ENCODE results near the gene TTLL11. TPM values are rescaled to one million over a fixed set of nuclear protein-coding genes. Genes with fewer than 3 reads are reported as not detected.

Gene TTLL11
- total and polyA plus RNA-seq, 2 experiments from 2014 or later = 0.57 to 1.4 TPM

DNA sequence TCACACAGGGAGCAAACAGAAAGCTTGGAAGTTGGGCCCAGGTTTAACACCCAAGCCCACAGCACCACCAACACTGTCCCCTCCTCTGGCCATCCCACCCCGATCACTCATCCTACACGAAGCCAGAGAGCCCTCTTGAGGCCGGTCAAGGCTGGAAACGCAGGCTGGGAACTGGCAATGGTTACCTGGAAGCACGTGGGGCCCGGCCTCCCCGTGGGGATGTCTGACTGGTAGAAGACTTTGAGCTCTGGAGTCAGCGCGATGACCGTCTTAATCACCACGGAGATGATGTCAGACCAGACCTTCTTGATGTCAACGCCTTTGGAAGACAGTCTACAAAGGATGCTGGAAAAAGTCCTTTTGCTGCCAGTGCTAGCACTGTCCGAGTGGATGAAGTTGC, 104.1 kb downstream of the TTLL11 start:
- Mint-ChIP-seq H3K27me3 (ENCODE audit: insufficient read depth, low read depth, poor library complexity) (no peaks in the 10 kb centered on the region), H3K36me3 (ENCODE audit: low read depth) (no peaks in the 10 kb centered on the region), H3K9me3 (no peaks in the 10 kb centered on the region), H3K4me1 (no peaks in the 10 kb centered on the region), H3K27ac (no peak overlapping the region), H3K4me3 (no peak overlapping the region)
- Histone ChIP-seq H4K20me1 (replicated peaks; ENCODE audit: insufficient read depth) (0 out of 2 replicates have a peak, but pooled peaks cover 3% of the 10 kb centered on the region), H3K4me3 (no peak overlapping the region), H3K4me1 (ENCODE audit: insufficient read depth) (no peaks in the 10 kb centered on the region), H2AFZ (no peak overlapping the region), H3K79me2 (replicated peaks; ENCODE audit: insufficient read depth) (no peaks in the 10 kb centered on the region), H3K27ac (ENCODE audit: low read depth) (no peak overlapping the region), H3F3A (replicated peaks; ENCODE audit: low read depth) (no peaks in the 10 kb centered on the region), H3K4me2 (no peak overlapping the region), H3K36me3 (ENCODE audit: insufficient read depth) (no peaks in the 10 kb centered on the region), H3K9me2 (ENCODE audit: insufficient read depth) (no peaks in the 10 kb centered on the region), H3K27me3 (ENCODE audit: insufficient read depth) (no peaks in the 10 kb centered on the region)
- DNase-seq (ENCODE audit: low spot score) (peak; percentile 83), ATAC-seq (peak; percentile 96)
- TF ChIP-seq, protein P1, sequence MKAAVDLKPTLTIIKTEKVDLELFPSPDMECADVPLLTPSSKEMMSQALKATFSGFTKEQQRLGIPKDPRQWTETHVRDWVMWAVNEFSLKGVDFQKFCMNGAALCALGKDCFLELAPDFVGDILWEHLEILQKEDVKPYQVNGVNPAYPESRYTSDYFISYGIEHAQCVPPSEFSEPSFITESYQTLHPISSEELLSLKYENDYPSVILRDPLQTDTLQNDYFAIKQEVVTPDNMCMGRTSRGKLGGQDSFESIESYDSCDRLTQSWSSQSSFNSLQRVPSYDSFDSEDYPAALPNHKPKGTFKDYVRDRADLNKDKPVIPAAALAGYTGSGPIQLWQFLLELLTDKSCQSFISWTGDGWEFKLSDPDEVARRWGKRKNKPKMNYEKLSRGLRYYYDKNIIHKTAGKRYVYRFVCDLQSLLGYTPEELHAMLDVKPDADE (IDR thresholded peaks at IDR 0.05) = no peak
- TF ChIP-seq POLR2AphosphoS5 (IDR thresholded peaks at IDR 0.05; ENCODE audit: low read depth) (no peak), ZNF114 (CRISPR knock-in tag; IDR thresholded peaks at IDR 0.05) (no peak), JUNB (IDR thresholded peaks at IDR 0.05; ENCODE audit: unreplicated experiment) (no peak), EZH2 (IDR thresholded peaks at IDR 0.05; ENCODE audit: low read depth, unreplicated experiment) (no peak), CREB1 (CRISPR knock-in tag; IDR thresholded peaks at IDR 0.05; ENCODE audit: low read depth) (no peak; the same call in 1 of the 2 replicates)
- TF ChIP-seq, protein P2, sequence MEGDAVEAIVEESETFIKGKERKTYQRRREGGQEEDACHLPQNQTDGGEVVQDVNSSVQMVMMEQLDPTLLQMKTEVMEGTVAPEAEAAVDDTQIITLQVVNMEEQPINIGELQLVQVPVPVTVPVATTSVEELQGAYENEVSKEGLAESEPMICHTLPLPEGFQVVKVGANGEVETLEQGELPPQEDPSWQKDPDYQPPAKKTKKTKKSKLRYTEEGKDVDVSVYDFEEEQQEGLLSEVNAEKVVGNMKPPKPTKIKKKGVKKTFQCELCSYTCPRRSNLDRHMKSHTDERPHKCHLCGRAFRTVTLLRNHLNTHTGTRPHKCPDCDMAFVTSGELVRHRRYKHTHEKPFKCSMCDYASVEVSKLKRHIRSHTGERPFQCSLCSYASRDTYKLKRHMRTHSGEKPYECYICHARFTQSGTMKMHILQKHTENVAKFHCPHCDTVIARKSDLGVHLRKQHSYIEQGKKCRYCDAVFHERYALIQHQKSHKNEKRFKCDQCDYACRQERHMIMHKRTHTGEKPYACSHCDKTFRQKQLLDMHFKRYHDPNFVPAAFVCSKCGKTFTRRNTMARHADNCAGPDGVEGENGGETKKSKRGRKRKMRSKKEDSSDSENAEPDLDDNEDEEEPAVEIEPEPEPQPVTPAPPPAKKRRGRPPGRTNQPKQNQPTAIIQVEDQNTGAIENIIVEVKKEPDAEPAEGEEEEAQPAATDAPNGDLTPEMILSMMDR (conservative IDR thresholded peaks at IDR 0.05; ENCODE audit: low read depth in 2 of 2) = peak; percentile 57 to 93

DNA sequence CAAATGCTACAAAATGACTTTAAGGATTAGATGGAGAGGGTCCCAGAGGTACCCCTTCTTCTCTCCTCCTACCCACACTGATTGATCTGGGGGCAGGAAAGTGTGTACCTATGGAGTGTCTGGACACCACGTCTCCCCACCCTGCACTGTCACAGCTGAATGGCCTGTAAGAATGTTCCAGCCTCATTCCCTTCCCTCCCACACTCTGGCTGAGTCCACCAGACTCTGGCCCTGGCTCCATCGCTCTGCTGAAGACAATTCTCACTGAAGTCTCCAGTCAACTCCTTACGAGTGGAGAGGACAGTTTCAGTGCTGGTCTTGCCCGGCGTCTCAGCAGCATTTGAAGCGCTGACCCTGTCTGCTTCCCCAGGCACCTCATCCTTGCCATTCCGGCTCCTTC, 105.8 kb downstream of the TTLL11 start:
- Mint-ChIP-seq H3K27me3 (ENCODE audit: insufficient read depth, low read depth, poor library complexity) (peaks cover 6% of the 10 kb centered on the region), H3K9me3 (no peaks in the 10 kb centered on the region), H3K36me3 (ENCODE audit: low read depth) (no peaks in the 10 kb centered on the region), H3K4me3 (no peak overlapping the region), H3K27ac (no peak overlapping the region), H3K4me1 (no peaks in the 10 kb centered on the region)
- no peak overlapping the region for H3K4me3 ChIP-seq
- H3F3A ChIP-seq (replicated peaks; ENCODE audit: low read depth) = no peaks in the 10 kb centered on the region
- H3K27me3 ChIP-seq (ENCODE audit: insufficient read depth) = no peaks in the 10 kb centered on the region
- H3K27ac ChIP-seq (ENCODE audit: low read depth) = no peak overlapping the region
- no peak overlapping the region for H2AFZ ChIP-seq
- no peaks in the 10 kb centered on the region for H3K4me1 ChIP-seq (ENCODE audit: insufficient read depth)
- ATAC-seq (no peak), DNase-seq (ENCODE audit: low spot score) (no peak)
- no peaks in the 10 kb centered on the region for H3K9me2 ChIP-seq (ENCODE audit: insufficient read depth)
- H3K79me2 ChIP-seq (replicated peaks; ENCODE audit: insufficient read depth) = no peaks in the 10 kb centered on the region
- no peak overlapping the region for H3K4me2 ChIP-seq
- H3K36me3 ChIP-seq (ENCODE audit: insufficient read depth) = no peaks in the 10 kb centered on the region
- H4K20me1 ChIP-seq (replicated peaks; ENCODE audit: insufficient read depth) = 0 out of 2 replicates have a peak, but pooled peaks cover 3% of the 10 kb centered on the region
- TF ChIP-seq ZNF462 (CRISPR knock-in tag; IDR thresholded peaks at IDR 0.05) = no peak
- TF ChIP-seq, protein P1 (IDR thresholded peaks at IDR 0.05) = no peak
- no peak for TF ChIP-seq CREB1 (CRISPR knock-in tag; IDR thresholded peaks at IDR 0.05; ENCODE audit: low read depth)
- TF ChIP-seq ZNF114 (CRISPR knock-in tag; IDR thresholded peaks at IDR 0.05) = no peak
- no peak for TF ChIP-seq NANOG (IDR thresholded peaks at IDR 0.05; ENCODE audit: borderline replicate concordance)
- TF ChIP-seq JUNB (IDR thresholded peaks at IDR 0.05; ENCODE audit: unreplicated experiment) = no peak
